ENCODE results near the gene SMPD1. TPM values are rescaled to one million over a fixed set of nuclear protein-coding genes. Genes with fewer than 3 reads are reported as not detected.

SMPD1 gene
- 8.8 and 28.1 TPM in 2 replicates for total RNA-seq (2011; cell fraction: chromatin; rRNA removed; ENCODE audit: low replicate concordance)
- total RNA-seq (2011; cell fraction: nucleolus; rRNA removed): 25.3 and 28.3 TPM in 2 replicates
- total RNA-seq (2011; cell fraction: nucleoplasm; rRNA removed): 17.6 and 20.9 TPM in 2 replicates
- total RNA-seq (2014; rRNA removed) (5.1 and 5.2 TPM in 2 replicates), total RNA-seq (2014; rRNA removed; fragmentation: Illumina TruSeq; extraction: Trizol) (1.9 and 2.8 TPM in 2 replicates), total RNA-seq (2015; rRNA removed; fragmentation: Illumina TruSeq; extraction: Trizol) (4.4 and 5.4 TPM in 2 replicates), total RNA-seq (2021) (8.7 and 9.9 TPM in 2 replicates), polyA plus RNA-seq (2011; rRNA removed) (4.0 and 6.5 TPM in 2 replicates), polyA plus RNA-seq (2014; fragmentation: Illumina TruSeq; extraction: Trizol) (7.6 and 9.1 TPM in 2 replicates), polyA plus RNA-seq (2014; fragmentation: Nextera tagmentation; extraction: Ambion mirVana) (1 to 10 TPM in 1 of 2 experiments, under 1 TPM in 1; 0.90 to 1.8 TPM), polyA plus RNA-seq (2014; rRNA removed) (5.9 and 8.0 TPM in 2 replicates), polyA minus RNA-seq (2011; rRNA and poly(A)+ RNA removed) (3.8 and 4.1 TPM in 2 replicates), Bru-seq, nascent RNA (percentile 51 among the genes with signal in this experiment), BruChase-seq, experiment 1, labeled RNA remaining after a 2-hour chase (percentile 50 among the genes with signal in this experiment), BruChase-seq, experiment 2, labeled RNA remaining after a 6-hour chase (percentile 57 among the genes with signal in this experiment)
- polyA plus RNA-seq (2011; cell fraction: cytosol; rRNA removed): 6.9 and 9.9 TPM in 2 replicates
- 17.5 and 18.4 TPM in 2 replicates for polyA plus RNA-seq (2011; cell fraction: nucleus; rRNA removed)
- polyA plus RNA-seq (2012): 9.9 and 26.6 TPM in 2 replicates
- 5.3 and 6.4 TPM in 2 replicates for polyA minus RNA-seq (2011; cell fraction: cytosol; rRNA and poly(A)+ RNA removed)
- polyA minus RNA-seq (2011; cell fraction: nucleus; rRNA and poly(A)+ RNA removed): 5.1 and 6.3 TPM in 2 replicates
- long read RNA-seq, experiment 1, partial matches to known transcripts: 3 of 10 reads
- long read RNA-seq, experiment 1, other reads (novel, unspliced or antisense): 6 of 10 reads
- long read RNA-seq, experiment 2, partial matches to known transcripts: 5 of 10 reads
- long read RNA-seq, experiment 2, other reads (novel, unspliced or antisense): 1 of 10 reads
- long read RNA-seq, experiment 3, partial matches to known transcripts: 0 of 2 reads
- long read RNA-seq, experiment 3, other reads (novel, unspliced or antisense): 2 of 2 reads

- H3K27ac ChIP-seq (ENCODE audit: extremely low read depth, low read depth, low read length): peak within 1 kb of the TSS; percentile 80
- under 1% methylated on average over 34 of the region's 63 CpGs for WGBS (ENCODE audit: insufficient coverage, low coverage, missing lambda C conversion rate)
- H3K4me2 ChIP-seq (ENCODE audit: insufficient read depth, low read length): peak within 1 kb of the TSS; percentile 87
- H3K9me1 ChIP-seq (ENCODE audit: control insufficient read depth, insufficient read depth, low read length): no peaks in the 10 kb centered on the region
- BruUV-seq (replicated peaks): no TSS peak
- FAIRE-seq (peak; percentile 96), DNase-seq (ENCODE audit: extremely low read depth in 1 of 4, low spot score in 3 of 4) (peak; percentile 95 to 98 (median 96)), ATAC-seq (peak; percentile 96)
- CTCF ChIA-PET (ENCODE audit: low intra/inter-chr PET ratio): no interaction called here
- peak within 1 kb of the TSS; percentile 95 for H2AFZ ChIP-seq (ENCODE audit: low read depth, low read length)
- H4K20me1 ChIP-seq (replicated peaks; ENCODE audit: control insufficient read depth, insufficient read depth, low read length): no peaks in the 10 kb centered on the region
- H3K27me3 ChIP-seq (ENCODE audit: control insufficient read depth in 2 of 2, insufficient read depth in 2 of 2, low read length in 2 of 2): no peaks in the 10 kb centered on the region
- H3K36me3 ChIP-seq (ENCODE audit: control insufficient read depth, insufficient read depth, low read length): no peaks in the 10 kb centered on the region
- intact Hi-C loops (cut with micrococcal nuclease) (no loop called here), in situ Hi-C loops (cut with MboI) (loop anchor here (10.0 kb wide), 1 partner anchor 315 kb away; no protein-coding TSS in a partner anchor)
- H3K9ac ChIP-seq (ENCODE audit: insufficient read depth in 1 of 2, low read depth in 2 of 2, low read length in 2 of 2): peak within 1 kb of the TSS; percentile 67 to 95
- H3K79me2 ChIP-seq (ENCODE audit: control insufficient read depth, insufficient read depth, low read length): 0 out of 3 replicates have a peak, but pooled peaks cover 7% of the 10 kb centered on the region
- H3K4me3 ChIP-seq: peak within 1 kb of the TSS; percentile 73
- no peaks in the 10 kb centered on the region for H3K9me3 ChIP-seq (replicated peaks; ENCODE audit: control insufficient read depth, insufficient read depth, low read depth, low read length)
- POLR2A ChIA-PET: interaction anchor here (0.6 to 1.5 kb wide), 7 partner anchors 11 to 312 kb away, joined by 3 to 7 read pairs (median 3); no protein-coding TSS in a partner anchor
- peaks cover 22 to 26% of the 10 kb centered on the region in 2 experiments for H3K4me1 ChIP-seq (replicated peaks in 1 of 2; ENCODE audit: control insufficient read depth in 2 of 2, insufficient read depth in 2 of 2, low read length in 2 of 2)
- TF ChIP-seq BCOR (IDR thresholded peaks at IDR 0.05) (no peak), SRF (CRISPR knock-in tag; IDR thresholded peaks at IDR 0.05) (peak in 1 of 2 experiments; percentile 50; a peak in 1 of 4 replicates), RBM14 (IDR thresholded peaks at IDR 0.05; ENCODE audit: borderline replicate concordance, insufficient read depth, low read depth, low read length) (no peak), SRSF3 (IDR thresholded peaks at IDR 0.05; ENCODE audit: insufficient read depth, low read length) (no peak), ZNF408 (CRISPR knock-in tag; IDR thresholded peaks at IDR 0.05; ENCODE audit: low read depth) (no peak), ZNF780A (CRISPR knock-in tag; IDR thresholded peaks at IDR 0.05) (no peak), VEZF1 (CRISPR knock-in tag; IDR thresholded peaks at IDR 0.05) (peak; percentile 96), ZFP36 (IDR thresholded peaks at IDR 0.05; ENCODE audit: low read depth, low read length, partially characterized antibody) (no peak), ERF (CRISPR knock-in tag; IDR thresholded peaks at IDR 0.05) (no peak), USF1 (CRISPR knock-in tag; IDR thresholded peaks at IDR 0.05) (peak; percentile 69), KDM2B (CRISPR knock-in tag; IDR thresholded peaks at IDR 0.05) (peak; percentile 63), HDAC1 (IDR thresholded peaks at IDR 0.05) (peak in 1 of 2 experiments; percentile 85; a peak in 2 of 4 replicates), HES1 (IDR thresholded peaks at IDR 0.05; ENCODE audit: low read depth) (peak; percentile 90), PHTF2 (CRISPR knock-in tag; IDR thresholded peaks at IDR 0.05) (no peak)
These were observed at the start of gene SMPD1 for GRCh38 chr11:6389905-6390717. SMPD1 (plus strand) TSS chr11:6390474; CDS start chr11:6390599, 125 bp downstream.

Data from K562 (cell line).